ENCODE results near the gene CDH3.

The CDH3 gene

DNA sequence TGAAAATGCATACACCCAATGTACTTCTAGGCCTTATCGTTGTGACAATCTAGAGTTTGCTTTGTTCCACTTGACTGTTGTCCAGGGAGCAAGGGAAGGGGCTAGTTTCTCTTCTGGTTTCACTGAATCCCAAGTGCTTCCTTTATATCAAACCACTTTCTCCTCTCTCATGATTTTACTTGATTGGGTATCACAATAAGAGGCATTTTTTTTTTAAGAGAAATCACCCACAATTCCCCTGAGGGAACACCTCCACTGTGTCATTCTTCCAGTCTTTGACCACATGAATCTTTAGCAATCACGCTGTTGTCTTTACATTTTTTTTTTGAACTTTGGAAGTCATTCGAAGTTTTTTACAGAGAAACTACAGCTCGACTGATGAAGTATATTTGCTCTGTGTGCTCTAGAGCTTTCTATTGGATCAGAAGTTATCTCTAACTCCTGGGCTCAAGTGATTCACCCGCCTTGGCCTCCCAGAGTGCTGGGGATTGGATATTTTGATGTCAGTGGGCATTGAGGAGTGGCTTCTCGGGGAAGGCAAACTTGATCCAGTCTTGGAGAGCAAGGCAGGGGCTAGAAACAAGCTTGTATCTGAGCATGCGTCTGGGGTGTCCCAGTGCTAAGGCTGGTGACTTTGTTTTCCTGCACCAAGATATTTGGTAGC is 95.0 kb downstream of the CDH3 start:
- no peak for DNase-seq

DNA sequence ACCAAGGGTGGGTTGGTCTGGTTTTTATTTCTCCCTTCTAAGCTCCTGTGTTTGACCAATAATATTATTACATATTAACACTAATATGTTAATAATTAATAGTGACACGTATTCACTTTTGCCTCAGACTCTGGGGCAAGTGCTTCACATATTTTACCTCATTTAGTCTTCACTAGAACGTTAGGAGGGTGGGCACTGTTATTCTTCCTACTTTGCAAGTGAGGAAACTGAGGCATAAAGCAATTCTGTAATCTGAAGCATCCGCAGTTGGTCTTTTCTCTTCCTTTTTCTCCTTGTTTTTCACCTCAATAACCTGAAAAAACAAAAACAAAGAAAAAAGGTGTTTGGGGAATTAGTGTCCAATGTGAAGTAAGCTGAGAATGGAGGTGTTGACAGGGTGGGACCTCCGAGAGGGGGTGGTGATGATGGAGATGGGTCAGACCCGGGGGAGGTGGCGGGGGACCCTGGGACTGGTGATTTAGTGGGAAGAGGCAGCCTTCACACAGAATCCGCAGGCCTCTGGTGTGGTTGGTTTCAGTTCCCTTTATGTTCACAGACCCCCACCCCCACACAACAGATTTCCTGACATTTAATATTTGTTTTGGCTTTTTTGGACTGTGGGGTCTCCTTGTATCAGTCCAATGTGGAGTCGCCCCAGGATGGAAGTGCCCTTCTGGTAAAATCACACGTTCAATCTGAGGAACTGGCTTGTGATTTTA is 95.7 kb downstream of the CDH3 start:
- no peak for DNase-seq

DNA sequence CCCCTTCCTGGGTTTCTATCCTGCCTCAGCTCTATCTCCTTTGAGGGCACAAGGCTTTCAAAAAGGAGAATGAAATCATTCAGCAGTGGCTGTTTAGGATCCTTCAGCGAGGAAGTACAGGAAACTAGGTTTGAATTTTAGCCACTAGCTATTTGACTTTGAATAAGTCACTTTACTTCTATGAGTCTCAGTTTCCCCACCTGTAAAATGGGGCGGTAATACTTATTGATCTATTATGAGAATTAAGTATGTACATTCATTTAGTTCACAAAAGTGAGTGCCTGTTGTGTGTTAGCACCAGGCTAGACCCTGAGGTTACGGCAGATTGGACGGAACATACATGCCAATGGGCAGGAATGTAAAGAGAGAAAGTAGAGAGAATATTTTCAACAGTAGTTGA is 98.6 kb downstream of the CDH3 start:
- DNase-seq, result no peak

DNA sequence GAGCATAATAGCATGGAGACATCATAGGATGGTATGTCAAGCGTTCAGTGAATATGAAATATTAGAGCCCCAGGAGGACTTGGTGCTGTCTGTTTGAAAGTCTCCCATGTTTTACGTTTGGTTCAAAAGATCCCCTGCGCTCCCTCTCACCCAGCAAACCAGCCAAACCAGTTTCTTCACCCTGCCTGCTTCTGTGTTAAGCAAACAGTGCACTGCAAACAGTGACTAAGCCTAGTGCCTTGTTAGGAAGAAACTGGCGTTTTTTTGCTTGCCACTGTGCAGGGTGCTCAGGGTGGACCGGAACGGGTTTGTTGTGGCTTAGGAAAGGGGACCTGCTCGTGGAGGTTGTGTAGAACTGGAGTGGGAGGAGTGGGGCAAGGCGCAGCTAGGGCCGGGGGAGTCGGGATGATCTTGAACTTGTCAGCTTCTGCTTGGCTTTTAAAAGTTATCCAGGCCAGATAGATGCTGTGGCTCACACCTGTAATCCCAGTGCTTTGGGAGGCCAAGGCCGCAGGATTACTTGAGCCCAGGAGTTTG is 99.7 kb downstream of the CDH3 start:
- peak; percentile 94 for DNase-seq

DNA sequence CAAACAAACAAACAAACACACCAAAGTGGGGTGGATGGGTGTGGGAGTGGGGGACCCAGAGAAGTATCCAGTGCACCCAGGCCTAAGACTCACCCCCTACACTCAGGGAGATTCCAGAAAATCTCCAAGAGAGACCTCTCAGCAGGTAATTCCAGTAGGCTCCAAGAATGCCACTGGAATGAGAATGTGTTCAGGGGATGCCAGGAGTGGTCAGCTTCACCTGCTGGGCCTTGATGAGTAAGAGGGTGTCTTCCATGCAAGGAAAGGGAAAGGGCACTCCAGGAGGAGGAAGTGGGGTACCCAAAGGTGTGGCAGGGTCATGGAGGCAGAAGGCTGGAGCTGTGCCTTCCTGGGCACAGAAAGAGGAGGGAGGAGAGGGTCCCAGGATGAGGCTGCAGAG is 101.8 kb downstream of the CDH3 start:
- no peak for DNase-seq

DNA sequence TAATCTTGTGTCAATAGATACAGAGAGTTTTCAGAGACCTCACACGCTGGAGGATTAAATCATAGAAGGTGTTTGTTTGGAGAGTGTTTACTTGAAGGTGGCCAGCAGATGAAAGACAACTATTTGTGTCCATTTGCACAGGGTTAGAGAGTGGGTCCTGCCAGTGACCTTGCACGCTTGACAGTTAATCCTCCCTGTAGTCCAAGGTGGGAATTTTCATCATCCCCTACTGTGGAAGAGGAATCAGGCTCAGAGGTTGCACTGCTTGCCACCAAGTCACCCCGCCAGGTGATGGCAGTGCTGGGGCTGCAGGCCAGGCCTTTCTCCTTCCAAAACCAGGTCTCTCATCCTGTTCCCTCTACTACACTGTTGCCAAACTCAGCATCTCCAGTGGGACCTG is 104.3 kb downstream of the CDH3 start:
- DNase-seq, result no peak

Measured in islet precursor cell (in vitro differentiated cells).